Adrenal gland (tissue), 5 donors: ENCODE measurements around the gene KLHL25.

Source experiments
- CTCF ChIP-seq, 6 experiments: fragments of 450-650 bp in 4 of 6; fragments of 200-600 bp in 2 of 6; sonication (generic) in 1 of 6; IDR thresholded peaks; 1 replicate in 5 of 6; 2 replicates in 1 of 6; pipeline versions ENCODE4 v1.5.1 to v1.8.0; 2016 to 2021; ENCODE audit warnings: antibody characterized with exemption in 6 of 6, mild to moderate bottlenecking in 2 of 6, moderate library complexity in 1 of 6
- POLR2A ChIP-seq, 2 donors: fragments of 450-650 bp; IDR thresholded peaks; one replicate each; pipeline ENCODE4 v1.6.1; 2017; ENCODE audit warnings: antibody characterized with exemption in 2 of 2, mild to moderate bottlenecking in 2 of 2, moderate library complexity in 1 of 2
- donor health status: DM: no; HTN: no; CAD: no.

DNA sequence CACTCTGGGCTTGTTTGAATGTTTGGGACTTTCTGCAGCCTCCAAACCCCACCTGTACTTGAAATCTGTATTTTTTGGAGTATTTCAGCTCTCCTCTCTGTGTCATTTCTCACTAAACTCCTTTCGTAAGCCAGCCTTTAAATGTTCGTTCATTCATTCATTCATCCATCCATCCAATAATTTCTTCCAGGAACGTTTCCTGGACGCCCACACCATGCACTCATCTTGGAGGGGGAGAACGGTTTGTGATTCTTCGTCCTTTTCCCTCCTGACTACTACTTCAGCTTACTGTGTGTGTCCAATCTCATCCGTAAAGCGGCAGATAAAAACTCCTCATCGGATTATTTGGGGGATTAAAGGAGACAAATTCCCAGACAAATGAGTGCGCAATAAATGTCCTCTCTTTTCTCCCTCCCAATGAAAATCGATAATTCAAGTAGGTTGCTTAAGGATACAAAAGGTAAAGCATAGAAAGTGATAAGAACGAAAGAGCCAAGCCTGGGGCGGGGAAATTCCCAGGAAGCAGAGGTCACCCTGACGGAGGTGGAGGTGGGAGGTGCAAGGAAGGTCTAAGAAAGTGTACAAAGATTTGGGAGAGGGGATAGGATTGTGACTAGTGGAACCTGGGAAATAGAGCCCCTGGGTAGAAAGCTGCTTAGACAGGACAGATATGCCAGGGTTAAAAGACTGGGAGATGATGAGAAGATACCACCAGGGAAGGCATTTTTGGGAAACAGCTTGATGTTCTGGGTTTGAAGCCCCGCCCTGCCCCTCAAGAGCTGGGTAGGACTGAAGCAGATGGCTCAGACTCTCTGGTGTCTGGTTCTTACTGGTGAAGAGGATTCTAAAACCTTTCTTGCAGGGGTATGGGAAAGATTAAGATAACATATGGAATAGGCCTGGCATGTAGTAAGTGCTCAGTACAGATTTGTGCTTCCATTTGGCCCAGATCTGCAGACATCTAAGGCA is 896 bp upstream of the KLHL25 start:
- TF ChIP-seq CTCF (IDR thresholded peaks at IDR 0.05), result no peak
- no peak for TF ChIP-seq POLR2A (IDR thresholded peaks at IDR 0.05)
